Endodermal cell (in vitro differentiated cells): ENCODE measurements around the gene ALDH3B2. TPM values are rescaled to one million over a fixed set of nuclear protein-coding genes. Genes with fewer than 3 reads are reported as not detected.

Source experiments
- DNase-seq: peaks from one replicate; pipeline ENCODE4 v3.0.0-alpha.2; 2017
- H3K27ac ChIP-seq: 2 replicates; pipeline ENCODE4 v1.5.1; 2013; ENCODE audit warnings: mild to moderate bottlenecking, low read depth, low read length, moderate library complexity
- H3K27me3 ChIP-seq: 2 replicates; pipeline ENCODE4 v1.6.1; 2013; ENCODE audit warnings: mild to moderate bottlenecking, low read length, moderate library complexity; ENCODE audit not compliant: insufficient read depth, control insufficient read depth, poor library complexity, severe bottlenecking
- H3K36me3 ChIP-seq: 2 replicates; pipeline ENCODE4 v1.7.0; 2013; ENCODE audit warnings: mild to moderate bottlenecking, low read length, moderate library complexity; ENCODE audit not compliant: control insufficient read depth, insufficient read depth
- H3K4me1 ChIP-seq: one replicate; pipeline ENCODE4 v1.7.0; 2013; ENCODE audit warnings: low read length; ENCODE audit not compliant: control insufficient read depth, insufficient read depth
- H3K4me3 ChIP-seq: 2 replicates; pipeline ENCODE4 v1.5.1; 2013; ENCODE audit warnings: mild to moderate bottlenecking, low read length, moderate library complexity
- H3K9ac ChIP-seq: 2 replicates; pipeline ENCODE4 v1.6.1; 2013; ENCODE audit warnings: mild to moderate bottlenecking, low read length, moderate library complexity; ENCODE audit not compliant: poor library complexity, severe bottlenecking; ENCODE audit errors: extremely low read depth
- H3K9me3 ChIP-seq: 2 replicates; pipeline ENCODE4 v1.6.1; 2013; ENCODE audit warnings: mild to moderate bottlenecking, low read length, moderate library complexity; ENCODE audit not compliant: control insufficient read depth
- H3K27ac Mint-ChIP-seq: 2 replicates; pipeline ENCODE4 v1.8.0; 2020; ENCODE audit warnings: mixed read lengths
- H3K27me3 Mint-ChIP-seq: 2 replicates; pipeline ENCODE4 v1.8.0; 2021; ENCODE audit warnings: mild to moderate bottlenecking, mixed read lengths; ENCODE audit not compliant: insufficient read depth
- H3K36me3 Mint-ChIP-seq: 2 replicates; pipeline ENCODE4 v1.8.0; 2020; ENCODE audit warnings: low read depth, mixed read lengths
- H3K4me1 Mint-ChIP-seq: 2 replicates; pipeline ENCODE4 v1.8.0; 2020; ENCODE audit warnings: mixed read lengths
- H3K4me3 Mint-ChIP-seq: 2 replicates; pipeline ENCODE4 v1.8.0; 2020; ENCODE audit warnings: mild to moderate bottlenecking, moderate library complexity, mixed read lengths
- H3K9me3 Mint-ChIP-seq: 2 replicates; pipeline ENCODE4 v1.8.0; 2020; ENCODE audit warnings: mild to moderate bottlenecking, mixed read lengths
- WGBS, 2 experiments: methylation state at CpG; one replicate each; pipeline versions ENCODE4 v1.1.5 to v1.1.7; 2013; ENCODE audit warnings: missing lambda C conversion rate in 2 of 2, mixed read lengths in 1 of 2; ENCODE audit not compliant: insufficient coverage in 1 of 2, insufficient read length in 1 of 2; 5-methylcytosine and 5-hydroxymethylcytosine counted together
- total RNA-seq, 2 donors: library from RNA; stranded (reverse); fragmentation: NEBNext Ultra II Directional in 1 of 2; extraction: Animal tissue kit (Norgen Biotek cat#: 25700) in 1 of 2; gene quantifications; 2 replicates in 1 of 2; 3 replicates in 1 of 2; pipeline ENCODE4 v1.2.1, GENCODE V29; 2021
- TF ChIP-seq, protein P1 (sequence below): fragments of 200-600 bp; sonication (generic); conservative IDR thresholded peaks from 2 replicates; pipeline ENCODE4 v1.5.0; 2021; ENCODE audit warnings: antibody characterized with exemption, mild to moderate bottlenecking

Gene ALDH3B2
- total RNA-seq, 2 donors from 2014 or later = not detected

DNA sequence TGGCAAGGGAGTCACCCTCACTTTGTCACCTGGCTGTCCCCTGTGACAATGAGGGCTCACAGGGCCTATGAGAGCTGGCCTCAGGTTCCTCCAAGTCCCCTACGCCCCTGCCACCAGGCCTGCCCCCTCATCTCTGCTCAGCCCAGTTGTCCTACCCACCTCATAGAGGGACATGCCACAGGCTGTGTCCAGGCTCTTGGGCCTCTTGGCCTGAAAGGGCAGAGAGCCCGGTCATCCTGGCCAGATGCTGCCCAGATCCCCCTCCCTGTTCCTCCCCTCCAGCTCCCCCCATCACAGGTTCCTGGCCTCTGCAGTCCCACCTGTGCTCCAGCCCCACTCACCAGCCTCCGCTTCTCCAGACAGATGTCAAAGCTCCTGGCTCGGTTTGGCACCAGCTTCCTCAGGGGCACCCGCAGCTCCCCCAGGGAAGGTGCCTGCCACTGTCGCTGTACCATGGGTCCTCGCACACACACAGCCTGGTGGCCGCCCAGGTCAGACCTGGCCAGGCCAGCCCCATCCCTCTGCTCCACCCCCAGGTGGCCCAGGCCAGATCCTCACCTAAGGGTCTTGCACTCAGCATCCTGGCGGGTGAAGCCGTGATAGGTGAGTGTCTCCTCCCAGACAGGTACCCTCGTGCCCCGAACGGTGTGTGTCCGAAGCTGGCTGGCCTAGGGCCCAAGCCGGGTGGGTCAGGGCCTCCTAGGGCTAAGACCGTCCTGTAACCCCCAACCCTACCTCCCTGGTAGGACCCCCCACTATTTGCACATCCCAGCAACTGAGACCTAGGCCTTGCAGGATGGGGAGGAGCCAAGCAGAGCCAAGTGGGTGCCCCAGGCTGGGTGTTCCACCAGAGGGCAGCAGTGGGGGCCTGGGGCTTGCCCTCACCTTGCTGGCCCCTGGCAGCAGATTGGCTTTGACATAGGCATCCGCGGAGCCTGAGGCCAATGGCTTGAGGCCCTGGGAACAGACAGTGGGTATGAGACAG is 59.4 kb downstream of the ALDH3B2 start:
- TF ChIP-seq, protein P1, sequence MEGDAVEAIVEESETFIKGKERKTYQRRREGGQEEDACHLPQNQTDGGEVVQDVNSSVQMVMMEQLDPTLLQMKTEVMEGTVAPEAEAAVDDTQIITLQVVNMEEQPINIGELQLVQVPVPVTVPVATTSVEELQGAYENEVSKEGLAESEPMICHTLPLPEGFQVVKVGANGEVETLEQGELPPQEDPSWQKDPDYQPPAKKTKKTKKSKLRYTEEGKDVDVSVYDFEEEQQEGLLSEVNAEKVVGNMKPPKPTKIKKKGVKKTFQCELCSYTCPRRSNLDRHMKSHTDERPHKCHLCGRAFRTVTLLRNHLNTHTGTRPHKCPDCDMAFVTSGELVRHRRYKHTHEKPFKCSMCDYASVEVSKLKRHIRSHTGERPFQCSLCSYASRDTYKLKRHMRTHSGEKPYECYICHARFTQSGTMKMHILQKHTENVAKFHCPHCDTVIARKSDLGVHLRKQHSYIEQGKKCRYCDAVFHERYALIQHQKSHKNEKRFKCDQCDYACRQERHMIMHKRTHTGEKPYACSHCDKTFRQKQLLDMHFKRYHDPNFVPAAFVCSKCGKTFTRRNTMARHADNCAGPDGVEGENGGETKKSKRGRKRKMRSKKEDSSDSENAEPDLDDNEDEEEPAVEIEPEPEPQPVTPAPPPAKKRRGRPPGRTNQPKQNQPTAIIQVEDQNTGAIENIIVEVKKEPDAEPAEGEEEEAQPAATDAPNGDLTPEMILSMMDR = peak; percentile 84

DNA sequence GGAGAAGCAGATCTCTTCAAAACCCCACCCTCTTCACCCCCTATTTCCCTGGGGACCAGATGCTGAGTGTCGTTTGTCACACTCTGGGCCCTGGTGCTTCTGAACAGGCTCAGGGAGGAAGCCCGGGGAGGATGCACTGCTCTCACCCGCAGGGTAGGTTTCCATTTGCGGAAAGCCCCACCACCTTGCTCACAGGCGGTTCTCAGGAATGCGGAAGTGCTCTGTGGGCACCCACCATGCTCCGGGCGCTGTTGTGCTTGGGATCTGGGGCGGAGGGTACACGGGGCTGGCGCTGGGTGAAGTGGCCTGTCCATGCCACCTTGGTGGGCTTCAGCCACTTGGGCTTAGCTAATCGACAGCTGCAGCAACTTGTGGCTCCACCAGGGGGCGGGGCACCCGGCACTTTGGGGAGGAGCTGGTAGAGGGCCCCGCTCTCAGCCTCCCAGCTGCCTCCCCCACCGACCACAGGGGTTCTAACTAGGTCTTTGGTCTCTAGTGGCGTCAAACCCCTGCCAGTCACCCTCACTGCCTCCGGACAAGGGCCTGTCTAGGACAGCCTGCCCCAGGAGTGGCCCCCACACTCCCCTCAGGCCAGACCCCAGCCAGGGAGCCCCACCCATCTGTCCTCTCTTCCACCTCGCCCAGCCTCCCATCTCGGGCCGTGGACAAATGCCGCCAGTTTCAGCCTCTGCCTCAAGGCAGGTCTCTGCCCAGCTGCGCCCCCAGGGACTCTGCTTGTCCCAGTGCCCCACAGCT is 60.3 kb downstream of the ALDH3B2 start:
- Histone ChIP-seq H3K9me3 (no peaks in the 10 kb centered on the region), H3K4me3 (no peak overlapping the region), H3K9ac (no peak overlapping the region), H3K36me3 (peaks cover 17% of the 10 kb centered on the region), H3K4me1 (no peaks in the 10 kb centered on the region), H3K27ac (no peak overlapping the region), H3K27me3 (no peaks in the 10 kb centered on the region)
- H3K4me1 Mint-ChIP-seq = peaks cover 21% of the 10 kb centered on the region
- no peak overlapping the region for H3K4me3 Mint-ChIP-seq
- peak; percentile 91 for DNase-seq
- no peaks in the 10 kb centered on the region for H3K27me3 Mint-ChIP-seq
- peaks cover 23% of the 10 kb centered on the region for H3K36me3 Mint-ChIP-seq
- H3K9me3 Mint-ChIP-seq = peaks cover 5% of the 10 kb centered on the region
- TF ChIP-seq, protein P1 = peak; percentile 88
- H3K27ac Mint-ChIP-seq = peak overlapping the region; percentile 79
- WGBS, 2 experiments = 58 to 60% methylated on average over 12 to 23 of the region's 23 CpGs

More for the DNA sequence above, 59.4 kb downstream of the ALDH3B2 start:
- H3K9me3 ChIP-seq = no peaks in the 10 kb centered on the region
- H3K9ac ChIP-seq = no peak overlapping the region
- Mint-ChIP-seq H3K27ac (peak overlapping the region; percentile 79), H3K4me1 (peaks cover 21% of the 10 kb centered on the region), H3K27me3 (peaks cover 3% of the 10 kb centered on the region), H3K36me3 (peaks cover 20% of the 10 kb centered on the region), H3K4me3 (no peak overlapping the region), H3K9me3 (peaks cover 10% of the 10 kb centered on the region)
- H3K4me3 ChIP-seq = no peak overlapping the region
- peaks cover 8% of the 10 kb centered on the region for H3K36me3 ChIP-seq
- H3K27ac ChIP-seq = no peak overlapping the region
- peak; percentile 92 for DNase-seq
- H3K27me3 ChIP-seq = no peaks in the 10 kb centered on the region
- no peaks in the 10 kb centered on the region for H3K4me1 ChIP-seq
- WGBS, 2 experiments = 93 to 100% methylated on average over 6 to 18 of the region's 18 CpGs

DNA sequence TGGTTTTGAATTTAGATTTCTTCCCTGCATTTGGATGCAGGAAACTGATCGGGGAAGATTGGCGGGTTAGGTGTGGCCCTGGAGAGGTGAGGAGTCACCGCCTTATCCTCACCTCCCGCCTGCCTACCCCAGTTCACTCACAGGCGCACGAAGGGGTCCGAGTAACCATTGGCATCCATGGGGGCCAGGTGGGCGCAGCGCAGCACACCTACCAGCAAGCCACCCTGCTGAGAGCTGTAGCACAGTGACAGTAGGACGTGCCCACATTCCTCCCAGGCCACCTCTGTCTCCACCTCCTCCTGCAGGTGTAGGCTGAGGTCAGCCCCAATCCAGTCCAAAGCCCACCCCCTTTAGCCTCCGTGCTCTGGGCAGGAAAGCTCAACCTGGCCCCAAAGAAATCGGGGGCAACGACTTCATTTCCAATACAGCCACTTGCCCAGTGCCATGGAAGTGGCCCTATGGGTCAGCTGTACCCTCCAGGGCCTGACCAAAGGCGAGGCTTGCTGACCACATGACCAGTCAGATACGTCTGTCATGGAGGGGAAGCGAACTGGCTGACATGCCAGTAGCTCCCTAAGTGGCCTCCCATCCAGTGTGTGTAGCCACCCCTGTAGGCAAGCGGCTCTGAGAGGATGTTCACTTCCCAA is 61.0 kb downstream of the ALDH3B2 start:
- H3K27ac Mint-ChIP-seq = no peak overlapping the region
- TF ChIP-seq, protein P1 = no peak
- H3K27me3 ChIP-seq = no peaks in the 10 kb centered on the region
- H3K9ac ChIP-seq = no peak overlapping the region
- DNase-seq = no peak
- no peaks in the 10 kb centered on the region for H3K9me3 ChIP-seq
- H3K36me3 Mint-ChIP-seq = peaks cover 29% of the 10 kb centered on the region
- no peak overlapping the region for H3K4me3 Mint-ChIP-seq
- WGBS, 2 experiments = 93% methylated on average over 11 to 17 of the region's 17 CpGs
- peaks cover 24% of the 10 kb centered on the region for H3K36me3 ChIP-seq
- H3K27me3 Mint-ChIP-seq = no peaks in the 10 kb centered on the region
- H3K9me3 Mint-ChIP-seq = peaks cover 3% of the 10 kb centered on the region
- no peaks in the 10 kb centered on the region for H3K4me1 ChIP-seq
- H3K27ac ChIP-seq = no peak overlapping the region
- peaks cover 21% of the 10 kb centered on the region for H3K4me1 Mint-ChIP-seq
- no peak overlapping the region for H3K4me3 ChIP-seq
